A549 (cell line): Measurements from ENCODE around the gene NUP50. TPM values are rescaled to one million over a fixed set of nuclear protein-coding genes. Genes with fewer than 3 reads are reported as not detected.

Experiments used
- ATAC-seq, 2 experiments: fragments of 200-7000 bp in 1 of 2; fragments of >200 bp in 1 of 2; cut with Nextera tagmentation in 1 of 2; cut with Tn5 transposase in 1 of 2; 3 replicates each; pipeline versions ENCODE4 v1.8.0 to v1.9.1; 2018 to 2020; ENCODE audit warnings: mild to moderate bottlenecking in 1 of 2, moderate library complexity in 1 of 2
- CTCF ChIA-PET: fragments of 300-600 bp; sonication (Branson Sonifier 250); formaldehyde crosslinking; extraction: SDS; loops from one replicate; lab custom pipeline; 2021; ENCODE audit warnings: antibody characterized with exemption, inconsistent platforms; lab: Yijun Ruan, JAX
- POLR2A ChIA-PET: fragments of 350-600 bp; formaldehyde crosslinking; extraction: SDS; loops from one replicate; lab custom pipeline; 2021; ENCODE audit warnings: antibody characterized with exemption, inconsistent platforms; lab: Yijun Ruan, JAX
- DNase-seq, 2 experiments: peaks; one replicate each; pipeline versions ENCODE4 v3.0.0 to v3.0.0-alpha.2; 2011 to 2016; ENCODE audit warnings: low read depth in 1 of 2, low spot score in 1 of 2
- FAIRE-seq: peaks from 2 replicates; lab custom pipeline; 2011; peaks lifted over from hg19 to GRCh38; lab: Jason Lieb, UNC
- H3K27ac ChIP-seq, 2 experiments: fragments of >200 bp; sonication (Bioruptor Twin); formaldehyde crosslinking; 3 replicates each; pipeline ENCODE4 v1.5.1; 2016 to 2017
- H3K4me1 ChIP-seq: fragments of >200 bp; sonication (Bioruptor Twin); formaldehyde crosslinking; 3 replicates; pipeline ENCODE4 v1.6.1; 2016
- H3K4me2 ChIP-seq: fragments of >200 bp; sonication (Bioruptor Twin); formaldehyde crosslinking; 3 replicates; pipeline ENCODE4 v1.6.1; 2016
- H3K4me3 ChIP-seq: fragments of >200 bp; sonication (Bioruptor Twin); formaldehyde crosslinking; 3 replicates; pipeline ENCODE4 v1.5.1; 2016
- H3K9me3 ChIP-seq: fragments of >200 bp; sonication (Bioruptor Twin); formaldehyde crosslinking; 3 replicates; pipeline ENCODE4 v1.6.1; 2016
- BHLHE40 ChIP-seq: IDR thresholded peaks from 2 replicates; pipeline ENCODE4 v1.6.1; 2012; ENCODE audit warnings: low read depth, low read length, inconsistent platforms
- CBX2 ChIP-seq: fragments of 200-600 bp; sonication (generic); IDR thresholded peaks from 2 replicates; pipeline ENCODE4 v1.6.1; 2016; ENCODE audit warnings: low read depth, mild to moderate bottlenecking, borderline replicate concordance
- CEBPB ChIP-seq, 2 experiments: fragments of >200 bp in 1 of 2; sonication (Bioruptor Twin) in 1 of 2; formaldehyde crosslinking in 1 of 2; IDR thresholded peaks; 2 replicates each; pipeline ENCODE4 v1.6.1; 2012 to 2016
- CHD4 ChIP-seq: fragments of 200-600 bp; sonication (generic); IDR thresholded peaks from 2 replicates; pipeline ENCODE4 v1.6.1; 2016; ENCODE audit warnings: antibody characterized with exemption, mild to moderate bottlenecking, borderline replicate concordance
- EP300 ChIP-seq, 2 experiments: fragments of >200 bp; sonication (Bioruptor Twin); formaldehyde crosslinking; IDR thresholded peaks; 2 replicates in 1 of 2; 3 replicates in 1 of 2; pipeline ENCODE4 v1.6.1; 2016 to 2017
- FOSB ChIP-seq: fragments of 250-450 bp; sonication (Bioruptor Pico); IDR thresholded peaks from 2 replicates; pipeline ENCODE4 v1.5.0; 2020; ENCODE audit warnings: mild to moderate bottlenecking, moderate library complexity
- FOSL2 ChIP-seq, 2 experiments: fragments of 450-650 bp in 1 of 2; fragments of >200 bp in 1 of 2; sonication (Bioruptor Twin) in 1 of 2; formaldehyde crosslinking; IDR thresholded peaks; 2 replicates each; pipeline versions ENCODE4 v1.5.0 to v1.6.1; 2016 to 2020; ENCODE audit warnings: mild to moderate bottlenecking in 1 of 2, moderate library complexity in 1 of 2
- GATA3 ChIP-seq: IDR thresholded peaks from 2 replicates; pipeline ENCODE4 v1.6.1; 2012; ENCODE audit warnings: borderline replicate concordance
- HDAC2 ChIP-seq: fragments of 200-600 bp; sonication (generic); IDR thresholded peaks from 2 replicates; pipeline ENCODE4 v1.6.1; 2016
- JUN ChIP-seq, 2 experiments: fragments of >200 bp; sonication (Bioruptor Twin); formaldehyde crosslinking; IDR thresholded peaks; 2 replicates in 1 of 2; 3 replicates in 1 of 2; pipeline ENCODE4 v1.6.1; 2016 to 2017
- JUNB ChIP-seq: fragments of >200 bp; sonication (Bioruptor Twin); formaldehyde crosslinking; IDR thresholded peaks from 2 replicates; pipeline ENCODE4 v1.6.1; 2016
- KDM1A ChIP-seq: fragments of 200-600 bp; sonication (generic); IDR thresholded peaks from 2 replicates; pipeline ENCODE4 v1.6.1; 2016; ENCODE audit warnings: low read depth, mild to moderate bottlenecking
- MAFK ChIP-seq: fragments of 450-650 bp; IDR thresholded peaks from 2 replicates; pipeline ENCODE4 v1.6.1; 2014; ENCODE audit not compliant: partially characterized antibody
- MAZ ChIP-seq: fragments of 150-350 bp; IDR thresholded peaks from 2 replicates; pipeline ENCODE4 v1.6.1; 2014; ENCODE audit warnings: antibody characterized with exemption, low read depth, low read length, borderline replicate concordance
- NFE2L2 ChIP-seq: fragments of 150-350 bp; conservative IDR thresholded peaks from 2 replicates; pipeline ENCODE4 v1.6.1; 2014; ENCODE audit warnings: low read length
- NR3C1 ChIP-seq: fragments of >200 bp; sonication (Bioruptor Twin); formaldehyde crosslinking; IDR thresholded peaks from 3 replicates; pipeline ENCODE4 v1.6.1; 2017
- RCOR1 ChIP-seq: fragments of 150-350 bp; IDR thresholded peaks from 2 replicates; pipeline ENCODE4 v1.6.1; 2014; ENCODE audit warnings: antibody characterized with exemption, low read length, low read depth
- SMC3 ChIP-seq: fragments of >200 bp; sonication (Bioruptor Twin); formaldehyde crosslinking; IDR thresholded peaks from 3 replicates; pipeline ENCODE4 v1.6.1; 2018; ENCODE audit warnings: inconsistent platforms
- ZFP36 ChIP-seq: fragments of 450-650 bp; IDR thresholded peaks from 2 replicates; pipeline ENCODE4 v1.6.1; 2014; ENCODE audit warnings: borderline replicate concordance; ENCODE audit not compliant: partially characterized antibody
- ZNF302 ChIP-seq: fragments of 250-450 bp; sonication (Bioruptor Pico); IDR thresholded peaks from 2 replicates; pipeline ENCODE4 v1.9.0; 2021; ENCODE audit warnings: inconsistent platforms, mild to moderate bottlenecking, moderate library complexity
- WGBS: methylation state at CpG from one replicate; pipeline ENCODE4 v1.1.6; 2017; ENCODE audit errors: missing lambda C conversion rate; 5-methylcytosine and 5-hydroxymethylcytosine counted together
- polyA plus RNA-seq, 4 experiments: library from polyadenylated mRNA; depleted of rRNA in 3 of 4; stranded (reverse); fragments of >200 nt; fragmentation: RNase III in 1 of 4; extraction: RNeasy Plus Mini Kit Qiagen cat#74134 plus additional on column Dnase treatment in 1 of 4; gene quantifications; 2 replicates in 3 of 4; 3 replicates in 1 of 4; pipeline ENCODE4 v1.2.3, GENCODE V29; 2011 to 2017
- TF ChIP-seq, protein P1 (sequence below): fragments of 450-650 bp; IDR thresholded peaks from 2 replicates; pipeline ENCODE4 v1.6.1; 2014; ENCODE audit warnings: antibody characterized with exemption
- TF ChIP-seq, protein P2 (sequence below): IDR thresholded peaks from 2 replicates; pipeline ENCODE4 v1.6.1; 2012; ENCODE audit warnings: low read depth, borderline replicate concordance
- TF ChIP-seq, protein P3 (sequence below): fragments of 150-350 bp; IDR thresholded peaks from 2 replicates; pipeline ENCODE4 v1.6.1; 2014; ENCODE audit warnings: low read depth, mild to moderate bottlenecking, low read length
- TF ChIP-seq, protein P4 (sequence below): fragments of >200 bp; sonication (Bioruptor Twin); formaldehyde crosslinking; IDR thresholded peaks from 2 replicates; pipeline ENCODE4 v1.6.1; 2016

NUP50 gene
- polyA plus RNA-seq, 2 of the 4 experiments (the other 2 are of a cell fraction): 16.7 to 25.3 TPM

DNA sequence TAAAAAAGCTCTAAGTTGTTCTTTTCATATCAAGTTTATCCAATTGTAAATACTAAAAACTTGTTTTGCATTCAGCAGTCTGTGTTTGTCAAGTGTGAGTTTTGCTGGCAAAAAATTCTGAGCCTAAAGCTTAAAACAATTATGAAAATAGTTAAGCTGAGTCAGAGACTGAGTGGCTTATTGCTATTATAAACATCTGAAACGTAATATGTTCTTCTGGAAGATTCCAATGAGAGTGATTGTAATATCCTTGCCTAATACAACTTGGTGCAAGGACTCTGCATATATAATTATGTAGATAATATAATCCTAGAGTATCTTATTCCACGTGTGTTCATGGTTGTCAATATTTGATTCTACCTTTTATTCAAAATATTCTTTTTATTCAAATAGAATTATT is 14.1 kb upstream of the NUP50 start:
- Histone ChIP-seq H3K4me1 (peaks cover 6% of the 10 kb centered on the region; the same call in 2 of the 3 replicates), H3K4me3 (no peak overlapping the region), H3K9me3 (no peaks in the 10 kb centered on the region), H3K4me2 (no peak overlapping the region), H3K27ac (no peak overlapping the region)
- WGBS: 88% methylated on average over 2 of the region's 2 CpGs
- DNase-seq (no peak), ATAC-seq (no peak), FAIRE-seq (no peak)
- ChIA-PET POLR2A (no interaction called here), CTCF (interaction anchor here (0.6 to 1.4 kb wide), 3 partner anchors 10 to 172 kb away, joined by 3 read pairs; no protein-coding TSS in a partner anchor)
- TF ChIP-seq FOSL2 (IDR thresholded peaks at IDR 0.05) (no peak), FOSL2 (CRISPR knock-in tag; IDR thresholded peaks at IDR 0.05) (no peak), ZFP36 (no peak), CEBPB (IDR thresholded peaks at IDR 0.05) (no peak), ZNF302 (CRISPR knock-in tag) (no peak), NR3C1 (no peak), CBX2 (no peak), MAZ (no peak), FOSB (CRISPR knock-in tag) (no peak), SMC3 (no peak), JUNB (no peak), BHLHE40 (no peak), EP300 (IDR thresholded peaks at IDR 0.05) (no peak), CHD4 (no peak), RCOR1 (no peak), GATA3 (no peak), HDAC2 (no peak)
- TF ChIP-seq, protein P1, sequence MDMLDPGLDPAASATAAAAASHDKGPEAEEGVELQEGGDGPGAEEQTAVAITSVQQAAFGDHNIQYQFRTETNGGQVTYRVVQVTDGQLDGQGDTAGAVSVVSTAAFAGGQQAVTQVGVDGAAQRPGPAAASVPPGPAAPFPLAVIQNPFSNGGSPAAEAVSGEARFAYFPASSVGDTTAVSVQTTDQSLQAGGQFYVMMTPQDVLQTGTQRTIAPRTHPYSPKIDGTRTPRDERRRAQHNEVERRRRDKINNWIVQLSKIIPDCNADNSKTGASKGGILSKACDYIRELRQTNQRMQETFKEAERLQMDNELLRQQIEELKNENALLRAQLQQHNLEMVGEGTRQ: no peak
- TF ChIP-seq, protein P2, sequence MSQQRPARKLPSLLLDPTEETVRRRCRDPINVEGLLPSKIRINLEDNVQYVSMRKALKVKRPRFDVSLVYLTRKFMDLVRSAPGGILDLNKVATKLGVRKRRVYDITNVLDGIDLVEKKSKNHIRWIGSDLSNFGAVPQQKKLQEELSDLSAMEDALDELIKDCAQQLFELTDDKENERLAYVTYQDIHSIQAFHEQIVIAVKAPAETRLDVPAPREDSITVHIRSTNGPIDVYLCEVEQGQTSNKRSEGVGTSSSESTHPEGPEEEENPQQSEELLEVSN: no peak
- TF ChIP-seq, protein P3, sequence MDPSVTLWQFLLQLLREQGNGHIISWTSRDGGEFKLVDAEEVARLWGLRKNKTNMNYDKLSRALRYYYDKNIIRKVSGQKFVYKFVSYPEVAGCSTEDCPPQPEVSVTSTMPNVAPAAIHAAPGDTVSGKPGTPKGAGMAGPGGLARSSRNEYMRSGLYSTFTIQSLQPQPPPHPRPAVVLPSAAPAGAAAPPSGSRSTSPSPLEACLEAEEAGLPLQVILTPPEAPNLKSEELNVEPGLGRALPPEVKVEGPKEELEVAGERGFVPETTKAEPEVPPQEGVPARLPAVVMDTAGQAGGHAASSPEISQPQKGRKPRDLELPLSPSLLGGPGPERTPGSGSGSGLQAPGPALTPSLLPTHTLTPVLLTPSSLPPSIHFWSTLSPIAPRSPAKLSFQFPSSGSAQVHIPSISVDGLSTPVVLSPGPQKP: no peak

DNA sequence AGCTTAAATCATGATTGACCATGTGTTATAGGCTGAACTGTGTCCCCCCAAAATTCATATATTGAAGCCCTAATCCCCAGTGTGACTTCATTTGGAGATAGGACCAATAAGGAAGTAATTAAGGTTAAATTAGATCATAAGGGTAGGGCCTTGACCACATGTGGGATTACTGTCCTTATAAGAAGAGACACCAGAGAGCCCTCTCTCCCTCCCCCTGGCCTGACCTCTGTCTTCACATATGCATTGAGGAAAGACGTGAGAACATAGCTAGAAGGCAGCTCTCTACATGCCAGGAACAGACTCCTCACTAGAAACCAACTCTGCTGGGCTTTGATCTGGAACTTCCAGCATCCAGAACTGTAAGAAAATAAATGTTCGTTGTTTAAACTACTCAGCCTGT is 13.6 kb upstream of the NUP50 start:
- Histone ChIP-seq H3K4me2 (no peak overlapping the region), H3K4me3 (no peak overlapping the region), H3K27ac (no peak overlapping the region), H3K9me3 (no peaks in the 10 kb centered on the region), H3K4me1 (peaks cover 10% of the 10 kb centered on the region; the same call in 2 of the 3 replicates)
- DNase-seq (no peak), FAIRE-seq (no peak), ATAC-seq (no peak)
- TF ChIP-seq EP300 (IDR thresholded peaks at IDR 0.05) (no peak), JUN (IDR thresholded peaks at IDR 0.05) (no peak), KDM1A (no peak), MAFK (no peak), GATA3 (no peak), NFE2L2 (no peak)
- TF ChIP-seq, protein P4, sequence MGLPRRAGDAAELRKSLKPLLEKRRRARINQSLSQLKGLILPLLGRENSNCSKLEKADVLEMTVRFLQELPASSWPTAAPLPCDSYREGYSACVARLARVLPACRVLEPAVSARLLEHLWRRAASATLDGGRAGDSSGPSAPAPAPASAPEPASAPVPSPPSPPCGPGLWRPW: no peak
- 44% methylated on average over 2 of the region's 2 CpGs for WGBS
- POLR2A ChIA-PET: no interaction called here
- CTCF ChIA-PET: interaction anchor here (0.6 to 1.4 kb wide), 3 partner anchors 10 to 172 kb away, joined by 3 read pairs; no protein-coding TSS in a partner anchor
